Body of pancreas (tissue), 4 donors: ENCODE results near the gene ZIC3. TPM values are rescaled to one million over a fixed set of nuclear protein-coding genes. Genes with fewer than 3 reads are reported as not detected.

Source experiments
- ATAC-seq: fragments of 150-250 bp; one replicate; pipeline ENCODE4 v1.9.1; 2016
- DNase-seq, 4 donors: peaks; one replicate each; pipeline ENCODE4 v3.0.0-alpha.2; 2019
- H3K27ac ChIP-seq, 4 donors: fragments of 200-600 bp; sonication (generic); 1 replicate in 3 of 4; 2 replicates in 1 of 4; pipeline versions ENCODE4 v1.5.1 to v1.6.1; 2016 to 2019; ENCODE audit warnings: mild to moderate bottlenecking in 1 of 4, mixed read lengths in 1 of 4, moderate library complexity in 1 of 4
- H3K27me3 ChIP-seq, 2 donors: fragments of 200-600 bp; sonication (generic); one replicate each; pipeline ENCODE4 v1.6.0; 2016; ENCODE audit warnings: mild to moderate bottlenecking in 1 of 2
- H3K36me3 ChIP-seq, 2 donors: fragments of 200-600 bp; sonication (generic); replicated peaks in 1 of 2; 2 replicates each; pipeline ENCODE4 v1.5.1; 2016; ENCODE audit warnings: low read depth in 2 of 2; ENCODE audit not compliant: insufficient read depth in 1 of 2
- H3K4me1 ChIP-seq: fragments of 200-600 bp; sonication (generic); one replicate; pipeline ENCODE4 v1.6.0; 2016
- H3K4me3 ChIP-seq, 2 donors: fragments of 200-600 bp; sonication (generic); 1 replicate in 1 of 2; 2 replicates in 1 of 2; pipeline ENCODE4 v1.5.1; 2016 to 2019
- H3K9me3 ChIP-seq, 3 donors: fragments of 200-600 bp; sonication (generic); 1 replicate in 2 of 3; 2 replicates in 1 of 3; pipeline ENCODE4 v1.5.1; 2016
- CTCF ChIP-seq, 7 experiments: fragments of 450-650 bp in 4 of 7; fragments of 200-600 bp in 3 of 7; sonication (generic) in 3 of 7; IDR thresholded peaks; one replicate each; pipeline ENCODE4 v1.5.1; 2016 to 2019; ENCODE audit warnings: antibody characterized with exemption in 7 of 7
- POLR2A ChIP-seq, 3 donors: fragments of 450-650 bp; IDR thresholded peaks; one replicate each; pipeline ENCODE4 v1.6.1; 2016; ENCODE audit warnings: antibody characterized with exemption in 3 of 3, mild to moderate bottlenecking in 2 of 3
- WGBS, 2 donors: methylation state at CpG; one replicate each; pipeline ENCODE4 v1.1.5; 2017; 5-methylcytosine and 5-hydroxymethylcytosine counted together
- intact Hi-C: fragments of 100-400 bp; cut with DNase I; formaldehyde crosslinking; loops from one replicate; pipeline ENCODE4 v1.15.1; 2023
- total RNA-seq, 2 donors: library from RNA; depleted of rRNA; stranded (reverse); fragments of >200 nt; gene quantifications; one replicate each; pipeline ENCODE4 v1.1.0, GENCODE V29; 2016

Gene ZIC3
- total RNA-seq, 2 donors from 2014 or later, result not detected

- 2 to 20% methylated on average over 6 to 19 of the region's 67 CpGs for WGBS, 2 donors
- Histone ChIP-seq H3K36me3 (no peaks in the 10 kb centered on the region), H3K4me1 (no peaks in the 10 kb centered on the region), H3K4me3 (no peak overlapping the region), H3K9me3 (no peaks in the 10 kb centered on the region), H3K27me3 (no peaks in the 10 kb centered on the region), H3K27ac (no peak overlapping the region)
- intact Hi-C loops, result no loop called here
- ATAC-seq (no peak), DNase-seq (no peak)
- TF ChIP-seq CTCF (IDR thresholded peaks at IDR 0.05) (no peak), POLR2A (IDR thresholded peaks at IDR 0.05) (no peak)
Observed at GRCh38 chrX:137574102-137574783, 8.3 kb downstream of the ZIC3 start.

GRCh38 chrX:137574784-137575293 lies 8.9 kb downstream of the ZIC3 start:
- intact Hi-C loops, result no loop called here
- Histone ChIP-seq H3K36me3 (no peaks in the 10 kb centered on the region), H3K9me3 (no peaks in the 10 kb centered on the region), H3K27ac (no peak overlapping the region), H3K4me1 (no peaks in the 10 kb centered on the region), H3K27me3 (no peaks in the 10 kb centered on the region), H3K4me3 (no peak overlapping the region)
- DNase-seq (no peak), ATAC-seq (no peak)
- 11 to 26% methylated on average over 9 to 29 of the region's 29 CpGs for WGBS, 2 donors
- TF ChIP-seq CTCF (IDR thresholded peaks at IDR 0.05) (no peak), POLR2A (IDR thresholded peaks at IDR 0.05) (no peak)

- H3K4me1 ChIP-seq, result no peaks in the 10 kb centered on the region
- H3K36me3 ChIP-seq, result no peaks in the 10 kb centered on the region
- ATAC-seq (no peak), DNase-seq (no peak)
- intact Hi-C loops, result no loop called here
- no peaks in the 10 kb centered on the region for H3K27me3 ChIP-seq
- no peaks in the 10 kb centered on the region for H3K9me3 ChIP-seq
- H3K27ac ChIP-seq, result no peak overlapping the region
- no peak overlapping the region for H3K4me3 ChIP-seq
- TF ChIP-seq POLR2A (IDR thresholded peaks at IDR 0.05), result no peak
- TF ChIP-seq CTCF (IDR thresholded peaks at IDR 0.05), result no peak
- WGBS, 2 donors, result 17 to 19% methylated on average over 10 to 13 of the region's 13 CpGs
Observed at GRCh38 chrX:137575596-137576255, 9.8 kb downstream of the ZIC3 start.

- Histone ChIP-seq H3K4me3 (no peak overlapping the region), H3K9me3 (no peaks in the 10 kb centered on the region), H3K27ac (no peak overlapping the region), H3K36me3 (no peaks in the 10 kb centered on the region), H3K27me3 (no peaks in the 10 kb centered on the region), H3K4me1 (no peaks in the 10 kb centered on the region)
- intact Hi-C loops, result no loop called here
- TF ChIP-seq POLR2A (IDR thresholded peaks at IDR 0.05) (no peak), CTCF (IDR thresholded peaks at IDR 0.05) (no peak)
- DNase-seq (no peak), ATAC-seq (no peak)
- 68 to 76% methylated on average over 2 of the region's 2 CpGs for WGBS, 2 donors
Observed at GRCh38 chrX:137587151-137587550, 21.2 kb downstream of the ZIC3 start.
